Spleen (tissue), 11 donors: ENCODE measurements around the gene SLC66A1. TPM values are rescaled to one million over a fixed set of nuclear protein-coding genes. Genes with fewer than 3 reads are reported as not detected.

Experiments
- DNase-seq: peaks from one replicate; pipeline ENCODE4 v3.0.0-alpha.2; 2020
- H3K27ac ChIP-seq, 8 donors: fragments of 200-600 bp; sonication (generic) in 7 of 8; 1 replicate in 4 of 8; 2 replicates in 4 of 8; pipeline versions ENCODE4 v1.5.0 to v1.8.0; 2016 to 2021; ENCODE audit warnings: inconsistent platforms in 4 of 8, mild to moderate bottlenecking in 4 of 8, moderate library complexity in 1 of 8
- H3K27me3 ChIP-seq, 7 donors: fragments of 200-600 bp; sonication (generic) in 6 of 7; replicated peaks in 1 of 7; 1 replicate in 4 of 7; 2 replicates in 3 of 7; pipeline versions ENCODE4 v1.5.0 to v1.8.0; 2016 to 2021; ENCODE audit warnings: inconsistent platforms in 3 of 7, mild to moderate bottlenecking in 1 of 7
- H3K36me3 ChIP-seq, 6 donors: fragments of 200-600 bp; sonication (generic) in 5 of 6; 1 replicate in 4 of 6; 2 replicates in 2 of 6; pipeline versions ENCODE4 v1.5.0 to v1.8.0; 2016 to 2021; ENCODE audit warnings: inconsistent platforms in 2 of 6
- H3K4me1 ChIP-seq, 6 donors: fragments of 200-600 bp; sonication (generic) in 5 of 6; 1 replicate in 3 of 6; 2 replicates in 3 of 6; pipeline versions ENCODE4 v1.5.0 to v1.8.0; 2016 to 2021; ENCODE audit warnings: inconsistent platforms in 3 of 6
- H3K4me3 ChIP-seq, 8 donors: fragments of 200-600 bp; sonication (generic) in 7 of 8; 1 replicate in 4 of 8; 2 replicates in 4 of 8; pipeline versions ENCODE4 v1.5.0 to v1.8.0; 2016 to 2021; ENCODE audit warnings: inconsistent platforms in 4 of 8, mild to moderate bottlenecking in 4 of 8, moderate library complexity in 2 of 8
- H3K9me3 ChIP-seq, 8 donors: fragments of 200-600 bp; sonication (generic) in 7 of 8; 1 replicate in 4 of 8; 2 replicates in 4 of 8; pipeline versions ENCODE4 v1.5.0 to v1.8.0; 2016 to 2021; ENCODE audit warnings: inconsistent platforms in 4 of 8
- POLR2A ChIP-seq, 3 donors: fragments of 450-650 bp; IDR thresholded peaks; one replicate each; pipeline ENCODE4 v1.5.1; 2017; ENCODE audit warnings: antibody characterized with exemption in 3 of 3, mild to moderate bottlenecking in 1 of 3
- POLR2AphosphoS5 ChIP-seq, 3 donors: sonication (generic); formaldehyde crosslinking; IDR thresholded peaks; one replicate each; pipeline ENCODE4 v1.5.1; 2017; ENCODE audit warnings: antibody characterized with exemption in 3 of 3
- WGBS, 5 donors: extraction: QIAGEN DNeasy Blood & Tissue Kit in 3 of 5; methylation state at CpG; one replicate each; pipeline versions ENCODE4 v1.1.5 to v1.1.7; 2013 to 2018; 5-methylcytosine and 5-hydroxymethylcytosine counted together
- intact Hi-C: fragments of 100-400 bp; cut with DNase I; formaldehyde crosslinking; loops from one replicate; pipeline ENCODE4 v1.15.0; 2023; ENCODE audit warnings: low total_unique reads
- polyA plus RNA-seq, 3 donors: library from polyadenylated mRNA; stranded (reverse); fragments of 200-250 nt; gene quantifications; one replicate each; pipeline ENCODE4 v1.2.1, GENCODE V29; 2013
- total RNA-seq, 7 donors: library from RNA; depleted of rRNA in 3 of 7; stranded (reverse); fragments of >200 nt in 3 of 7; fragmentation: NEBNext Ultra II Directional in 4 of 7; extraction: Animal tissue kit (Norgen Biotek cat#: 25700) in 4 of 7; gene quantifications; one replicate each; pipeline versions ENCODE4 v1.1.0 to v1.2.1, GENCODE V29; 2016 to 2021
- TF ChIP-seq, protein P1 (sequence below), 11 experiments: fragments of 200-600 bp in 7 of 11; fragments of 450-650 bp in 4 of 11; sonication (generic) in 4 of 11; IDR thresholded peaks in 8 of 11; conservative IDR thresholded peaks in 3 of 11; 1 replicate in 7 of 11; 2 replicates in 4 of 11; pipeline versions ENCODE4 v1.4.0 to v1.8.0; 2016 to 2021; ENCODE audit warnings: antibody characterized with exemption in 11 of 11, inconsistent platforms in 4 of 11, mild to moderate bottlenecking in 1 of 11
- donor health status: healthy with polysubstance abuse.
- donor health status: DM: no; HTN: no; CAD: no; lungs with moderate emphysema.
- donor health status: DM: no; HTN: no; CAD: no.
- donor health status: Bipolar disorder and iron deficiency.
- donor health status: healthy.
- donor health status: DM: no; HTN: no; CAD: no.
- donor health status: DM: yes; HTN: yes; CAD: no.

The SLC66A1 gene
- total and polyA plus RNA-seq, 10 donors: 9.6 to 20.9 (median 13.9) TPM

DNA sequence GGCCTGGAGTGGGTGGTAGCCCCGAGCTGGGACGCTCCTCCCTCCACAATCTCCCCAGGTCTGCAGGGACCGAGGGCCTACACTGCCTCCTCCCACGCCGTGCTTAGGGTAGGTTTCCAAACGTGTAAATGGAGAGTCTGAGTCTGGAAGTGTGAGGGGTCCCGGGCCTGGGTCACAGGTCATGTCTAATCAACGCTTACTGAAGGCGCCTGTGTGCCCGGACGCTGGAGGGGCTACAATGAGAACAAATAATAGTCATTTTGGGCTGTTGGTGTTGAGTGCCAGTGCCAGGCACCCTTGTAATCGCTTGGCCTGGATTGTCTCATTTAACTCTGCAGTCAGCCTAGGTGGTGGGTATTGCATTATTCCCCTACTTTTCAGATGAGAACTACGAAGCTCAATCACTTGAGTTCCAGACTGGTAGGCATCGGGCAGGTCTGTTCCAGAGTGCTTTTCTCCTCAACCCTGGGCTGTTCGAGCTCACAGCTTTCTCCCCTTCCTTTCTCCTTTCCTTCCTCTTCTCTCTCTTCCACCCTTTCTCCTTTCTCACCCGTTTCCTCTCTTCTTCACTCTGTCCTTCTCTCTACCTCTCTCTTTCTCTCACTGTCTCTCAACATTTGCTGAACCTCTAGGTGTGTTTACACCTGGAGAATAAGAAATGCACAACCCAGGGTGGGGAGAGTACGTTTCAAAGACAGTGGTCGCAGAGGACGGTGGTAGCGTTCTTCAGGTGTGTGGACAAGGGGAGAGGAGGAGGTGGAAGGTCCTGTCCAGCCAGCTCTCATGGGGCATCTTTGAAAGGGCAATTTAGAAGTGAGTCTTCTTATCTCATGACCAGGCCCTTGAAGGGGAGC, 883 bp downstream of the SLC66A1 start:
- Histone ChIP-seq H3K4me3 (peak overlapping the region; percentile 80 to 99 (median 86)), H3K4me1 (peaks cover 50 to 79% (median 65%) of the 10 kb centered on the region in 6 donors), H3K9me3 (no peaks in the 10 kb centered on the region), H3K27ac (peak overlapping the region; percentile 51 to 92 (median 86)), H3K27me3 (no peaks in the 10 kb centered on the region), H3K36me3 (peaks cover 0 to 17% (median 7%) of the 10 kb centered on the region in 6 donors)
- DNase-seq: no peak
- intact Hi-C loops: no loop called here
- WGBS, 5 donors: 41 to 50% (median 42%) methylated on average over 12 to 20 of the region's 20 CpGs
- no peak for TF ChIP-seq POLR2A (IDR thresholded peaks at IDR 0.05)
- TF ChIP-seq POLR2AphosphoS5 (IDR thresholded peaks at IDR 0.05): no peak
- TF ChIP-seq, protein P1, sequence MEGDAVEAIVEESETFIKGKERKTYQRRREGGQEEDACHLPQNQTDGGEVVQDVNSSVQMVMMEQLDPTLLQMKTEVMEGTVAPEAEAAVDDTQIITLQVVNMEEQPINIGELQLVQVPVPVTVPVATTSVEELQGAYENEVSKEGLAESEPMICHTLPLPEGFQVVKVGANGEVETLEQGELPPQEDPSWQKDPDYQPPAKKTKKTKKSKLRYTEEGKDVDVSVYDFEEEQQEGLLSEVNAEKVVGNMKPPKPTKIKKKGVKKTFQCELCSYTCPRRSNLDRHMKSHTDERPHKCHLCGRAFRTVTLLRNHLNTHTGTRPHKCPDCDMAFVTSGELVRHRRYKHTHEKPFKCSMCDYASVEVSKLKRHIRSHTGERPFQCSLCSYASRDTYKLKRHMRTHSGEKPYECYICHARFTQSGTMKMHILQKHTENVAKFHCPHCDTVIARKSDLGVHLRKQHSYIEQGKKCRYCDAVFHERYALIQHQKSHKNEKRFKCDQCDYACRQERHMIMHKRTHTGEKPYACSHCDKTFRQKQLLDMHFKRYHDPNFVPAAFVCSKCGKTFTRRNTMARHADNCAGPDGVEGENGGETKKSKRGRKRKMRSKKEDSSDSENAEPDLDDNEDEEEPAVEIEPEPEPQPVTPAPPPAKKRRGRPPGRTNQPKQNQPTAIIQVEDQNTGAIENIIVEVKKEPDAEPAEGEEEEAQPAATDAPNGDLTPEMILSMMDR (IDR thresholded peaks at IDR 0.05 in 8 of 11, conservative IDR thresholded peaks at IDR 0.05 in 3 of 11): no peak

DNA sequence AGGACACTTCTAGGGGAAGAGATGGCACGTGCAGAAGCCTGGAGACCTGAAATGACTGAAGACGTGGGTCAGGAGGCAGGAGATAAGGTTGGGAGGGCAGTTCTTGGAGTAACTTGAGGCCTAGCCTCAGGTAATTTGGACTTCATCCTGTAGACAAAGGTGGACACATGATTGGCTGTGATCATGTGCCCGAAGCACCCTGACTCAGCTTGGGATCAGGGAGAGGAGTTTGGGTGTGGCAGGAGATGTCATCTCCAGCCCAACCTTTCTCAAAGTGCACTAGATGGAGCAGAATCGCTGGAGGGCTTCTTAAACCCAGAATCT, 1.5 kb downstream of the SLC66A1 start:
- peaks cover 50 to 82% (median 66%) of the 10 kb centered on the region in 6 donors for H3K4me1 ChIP-seq
- H3K9me3 ChIP-seq: no peaks in the 10 kb centered on the region
- H3K27me3 ChIP-seq: no peaks in the 10 kb centered on the region
- peak overlapping the region in 4 of 8 donors; percentile 19 to 92 (median 59) for H3K27ac ChIP-seq
- no peak for TF ChIP-seq POLR2A (IDR thresholded peaks at IDR 0.05)
- TF ChIP-seq, protein P1 (IDR thresholded peaks at IDR 0.05 in 8 of 11, conservative IDR thresholded peaks at IDR 0.05 in 3 of 11): no peak
- TF ChIP-seq POLR2AphosphoS5 (IDR thresholded peaks at IDR 0.05): no peak
- H3K36me3 ChIP-seq: peaks cover 0 to 17% (median 5%) of the 10 kb centered on the region in 6 donors
- 84 to 93% (median 89%) methylated on average over 4 of the region's 4 CpGs for WGBS, 5 donors
- H3K4me3 ChIP-seq: peak overlapping the region in 1 of 8 donors; percentile 99
- intact Hi-C loops: no loop called here
- no peak for DNase-seq

DNA sequence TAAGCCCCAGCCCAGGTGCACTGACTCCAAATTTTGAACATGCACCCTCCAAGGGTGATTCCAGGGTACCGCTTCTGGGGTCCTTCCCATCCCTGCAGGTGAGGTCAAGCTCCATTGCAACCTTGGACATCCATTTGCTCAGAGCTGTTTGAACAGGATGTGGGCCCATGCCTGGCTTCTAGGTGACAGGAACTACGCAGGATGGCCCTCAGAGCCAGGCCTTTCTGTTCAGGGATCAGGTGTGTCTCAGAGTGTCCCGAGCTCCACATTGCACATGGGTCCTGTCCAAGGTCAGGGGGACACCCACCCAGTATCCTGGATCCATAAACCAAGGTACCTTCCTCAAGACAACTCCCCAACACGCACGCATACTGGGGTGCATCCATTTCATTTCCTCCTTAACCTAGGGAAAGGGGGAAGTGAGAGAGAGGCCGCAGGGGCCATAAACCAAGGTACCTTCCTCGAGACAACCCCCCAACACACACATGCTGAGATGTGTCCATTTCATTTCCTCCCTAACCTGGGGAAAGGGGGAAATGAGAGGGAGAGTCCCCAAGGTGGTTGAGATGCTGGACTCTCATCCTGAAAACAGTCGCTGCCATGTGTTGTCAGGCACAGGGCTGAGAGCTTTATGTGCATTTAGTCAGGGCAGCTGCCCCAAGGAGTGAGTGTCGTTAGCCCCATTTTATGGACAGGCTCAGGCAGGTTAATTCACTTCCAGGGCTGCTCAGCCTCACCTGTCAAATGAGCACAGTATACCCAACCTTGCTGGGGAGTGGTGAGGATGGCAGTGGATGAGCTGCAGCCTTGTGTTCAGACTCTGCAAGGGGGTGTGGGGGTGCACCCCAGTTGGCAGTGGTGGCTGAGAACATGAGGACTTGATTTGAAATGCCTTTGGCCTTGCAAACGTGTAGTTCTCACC, 2.1 kb downstream of the SLC66A1 start:
- Histone ChIP-seq H3K4me1 (peaks cover 50 to 85% (median 66%) of the 10 kb centered on the region in 6 donors), H3K4me3 (peak overlapping the region in 1 of 8 donors; percentile 99), H3K27me3 (no peaks in the 10 kb centered on the region), H3K9me3 (no peaks in the 10 kb centered on the region), H3K36me3 (peaks cover 0 to 22% (median 8%) of the 10 kb centered on the region in 6 donors), H3K27ac (peak overlapping the region in 7 of 8 donors; percentile 10 to 92 (median 42))
- TF ChIP-seq, protein P1 (IDR thresholded peaks at IDR 0.05 in 8 of 11, conservative IDR thresholded peaks at IDR 0.05 in 3 of 11): no peak
- TF ChIP-seq POLR2AphosphoS5 (IDR thresholded peaks at IDR 0.05) (no peak), POLR2A (IDR thresholded peaks at IDR 0.05) (no peak)
- intact Hi-C loops: no loop called here
- WGBS, 5 donors: 54 to 76% (median 61%) methylated on average over 8 to 10 of the region's 10 CpGs
- peak; percentile 67 for DNase-seq
